Fibroblast of lung (primary cell): Measurements from ENCODE around the gene FGFR3. TPM values are rescaled to one million over a fixed set of nuclear protein-coding genes. Genes with fewer than 3 reads are reported as not detected.

Source experiments
- DNase-seq, 2 donors: peaks; one replicate each; pipeline versions ENCODE4 v3.0.0 to v3.0.0-alpha.2; 2010; ENCODE audit warnings: low read depth in 2 of 2
- H2AFZ ChIP-seq: 2 replicates; pipeline ENCODE4 v1.5.1; 2012; ENCODE audit warnings: low read length, control low read depth, inconsistent platforms
- H3K27ac ChIP-seq: 2 replicates; pipeline ENCODE4 v1.5.1; 2011; ENCODE audit warnings: low read length, control low read depth; ENCODE audit not compliant: insufficient read depth
- H3K27me3 ChIP-seq: 2 replicates; pipeline ENCODE4 v1.5.1; 2011; ENCODE audit warnings: mild to moderate bottlenecking, low read length; ENCODE audit not compliant: control insufficient read depth, insufficient read depth
- H3K36me3 ChIP-seq: 2 replicates; pipeline ENCODE4 v1.5.1; 2011; ENCODE audit warnings: low read length; ENCODE audit not compliant: control insufficient read depth, insufficient read depth
- H3K4me1 ChIP-seq: 2 replicates; pipeline ENCODE4 v1.5.1; 2011; ENCODE audit warnings: low read length; ENCODE audit not compliant: control insufficient read depth, insufficient read depth; ENCODE audit errors: extremely low read depth
- H3K4me2 ChIP-seq: 2 replicates; pipeline ENCODE4 v1.5.1; 2011; ENCODE audit warnings: low read length, control low read depth; ENCODE audit not compliant: insufficient read depth; ENCODE audit errors: extremely low read depth
- H3K4me3 ChIP-seq, 4 experiments: fragments of 200-600 bp in 1 of 4; sonication (generic) in 1 of 4; replicated peaks in 1 of 4; 2 replicates each; pipeline ENCODE4 v1.5.1; 2011 to 2016; ENCODE audit warnings: low read length in 4 of 4, low read depth in 3 of 4, mild to moderate bottlenecking in 3 of 4, control low read depth in 2 of 4, inconsistent platforms in 1 of 4, mixed read lengths in 1 of 4; ENCODE audit not compliant: insufficient read depth in 1 of 4; ENCODE audit errors: control extremely low read depth in 1 of 4
- H3K79me2 ChIP-seq: 2 replicates; pipeline ENCODE4 v1.5.1; 2012; ENCODE audit warnings: mild to moderate bottlenecking, low read length, inconsistent platforms; ENCODE audit not compliant: control insufficient read depth, insufficient read depth
- H3K9ac ChIP-seq: 2 replicates; pipeline ENCODE4 v1.5.1; 2011; ENCODE audit warnings: mild to moderate bottlenecking, low read length, control low read depth; ENCODE audit not compliant: insufficient read depth
- H3K9me3 ChIP-seq: 2 replicates; pipeline ENCODE4 v1.5.1; 2012; ENCODE audit warnings: low read depth, low read length; ENCODE audit not compliant: control insufficient read depth, insufficient read depth
- H4K20me1 ChIP-seq: 2 replicates; pipeline ENCODE4 v1.5.1; 2011; ENCODE audit warnings: low read length; ENCODE audit not compliant: control insufficient read depth, insufficient read depth; ENCODE audit errors: extremely low read depth
- CTCF ChIP-seq, 2 donors: IDR thresholded peaks in 1 of 2; conservative IDR thresholded peaks in 1 of 2; 1 replicate in 1 of 2; 2 replicates in 1 of 2; pipeline ENCODE4 v1.5.1; 2011 to 2012; ENCODE audit warnings: low read length in 2 of 2, control low read depth in 1 of 2, inconsistent platforms in 1 of 2, low read depth in 1 of 2, mild to moderate bottlenecking in 1 of 2
- EZH2 ChIP-seq: IDR thresholded peaks from 2 replicates; pipeline ENCODE4 v1.5.1; 2012; ENCODE audit warnings: low read length, control low read depth, mild to moderate bottlenecking; ENCODE audit errors: missing control alignments
- polyA plus RNA-seq, 2 donors: library from polyadenylated mRNA; depleted of rRNA in 1 of 2; stranded (reverse) in 1 of 2; unstranded in 1 of 2; fragments of >200 nt; gene quantifications; 2 replicates each; pipeline ENCODE4 v1.2.1, GENCODE V29; 2011 to 2012; ENCODE audit warnings: missing spikeins in 1 of 2
- total RNA-seq: library from RNA; depleted of rRNA; stranded (reverse); fragments of >200 nt; gene quantifications from 2 replicates; pipeline ENCODE4 v1.2.1, GENCODE V29; 2014

FGFR3 gene
- total and polyA plus RNA-seq, 2 donors (not counting 1 experiment from before 2014, with no cell fraction given) = 0.11 to 0.33 TPM

GRCh38 chr4:1761130-1761689 lies 31.9 kb upstream of the FGFR3 start:
- Histone ChIP-seq H4K20me1 (no peaks in the 10 kb centered on the region), H3K27me3 (no peaks in the 10 kb centered on the region), H3K4me2 (no peak overlapping the region), H3K9me3 (no peaks in the 10 kb centered on the region), H3K27ac (no peak overlapping the region), H3K36me3 (no peaks in the 10 kb centered on the region), H3K9ac (no peak overlapping the region), H3K79me2 (no peaks in the 10 kb centered on the region), H3K4me1 (no peaks in the 10 kb centered on the region), H2AFZ (no peak overlapping the region), H3K4me3 (no peak overlapping the region)
- no peak for DNase-seq
- TF ChIP-seq CTCF (conservative IDR thresholded peaks at IDR 0.05 in 1 of 2, IDR thresholded peaks at IDR 0.05 in 1 of 2; ENCODE audit: low read depth in 1 of 2, low read length in 2 of 2) = no peak

- Histone ChIP-seq H3K9ac (no peak overlapping the region), H3K27me3 (no peaks in the 10 kb centered on the region), H3K9me3 (no peaks in the 10 kb centered on the region), H3K4me2 (no peak overlapping the region), H4K20me1 (no peaks in the 10 kb centered on the region), H2AFZ (no peak overlapping the region), H3K36me3 (no peaks in the 10 kb centered on the region), H3K79me2 (no peaks in the 10 kb centered on the region), H3K27ac (no peak overlapping the region), H3K4me1 (no peaks in the 10 kb centered on the region), H3K4me3 (no peak overlapping the region)
- TF ChIP-seq EZH2 (no peak), CTCF (conservative IDR thresholded peaks at IDR 0.05 in 1 of 2, IDR thresholded peaks at IDR 0.05 in 1 of 2; ENCODE audit: low read depth in 1 of 2, low read length in 2 of 2) (no peak)
- no peak for DNase-seq
Measured at GRCh38 chr4:1762264-1763010, 30.7 kb upstream of the FGFR3 start.

DNA sequence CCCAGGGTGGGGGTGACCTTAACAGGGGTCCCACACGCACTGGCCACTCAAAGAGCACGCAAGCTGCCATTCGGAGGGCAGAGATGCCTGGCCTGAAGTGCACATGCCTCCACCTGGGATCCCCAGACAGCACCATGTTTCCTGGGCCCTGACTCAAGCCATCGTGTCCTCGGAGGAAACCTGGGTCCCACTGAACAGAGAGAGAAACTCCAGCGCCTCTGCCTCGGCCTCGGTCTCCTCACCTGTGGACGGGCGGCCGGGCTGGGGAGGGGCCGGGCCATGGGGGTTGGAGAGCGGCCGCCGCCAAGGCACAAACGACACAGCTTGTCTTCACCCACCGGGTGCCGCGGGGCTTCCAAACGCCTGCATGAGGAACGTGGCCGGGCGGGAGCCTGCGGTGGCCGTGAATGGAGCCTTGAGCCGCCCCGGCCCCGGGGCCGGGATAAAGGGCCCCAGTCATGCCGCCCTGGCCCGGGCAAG lies 30.0 kb upstream of the FGFR3 start:
- no peak overlapping the region for H2AFZ ChIP-seq
- no peak overlapping the region for H3K4me2 ChIP-seq
- H3K9me3 ChIP-seq = no peaks in the 10 kb centered on the region

More for the DNA sequence above, 30.0 kb upstream of the FGFR3 start:
- Histone ChIP-seq H3K27me3 (no peaks in the 10 kb centered on the region), H3K27ac (no peak overlapping the region), H3K9ac (no peak overlapping the region), H3K79me2 (no peaks in the 10 kb centered on the region), H3K4me3 (no peak overlapping the region), H3K4me1 (no peaks in the 10 kb centered on the region), H3K36me3 (no peaks in the 10 kb centered on the region), H4K20me1 (no peaks in the 10 kb centered on the region)
- no peak for DNase-seq
- TF ChIP-seq CTCF (conservative IDR thresholded peaks at IDR 0.05 in 1 of 2, IDR thresholded peaks at IDR 0.05 in 1 of 2; ENCODE audit: low read depth in 1 of 2, low read length in 2 of 2) (no peak), EZH2 (no peak)
